Measurements from ENCODE around the gene GCFC2. TPM values are rescaled to one million over a fixed set of nuclear protein-coding genes. Genes with fewer than 3 reads are reported as not detected.

The GCFC2 gene
- polyA plus RNA-seq, 1 experiment = 6.9 TPM

GRCh38 chr2:75736276-75736675 lies 25.6 kb upstream of the GCFC2 start:
- ChIA-PET POLR2A (no interaction called here), CTCF (no interaction called here)
- DNase-seq (ENCODE audit: low read depth) = no peak
- Histone ChIP-seq H3K27me3 (ENCODE audit: control insufficient read depth, insufficient read depth, low read length) (no peaks in the 10 kb centered on the region), H3K36me3 (ENCODE audit: control insufficient read depth, insufficient read depth, low read length) (no peaks in the 10 kb centered on the region), H3K4me3 (ENCODE audit: low read depth, low read length) (no peak overlapping the region)
- no peak for TF ChIP-seq CTCF (IDR thresholded peaks at IDR 0.05; ENCODE audit: insufficient read depth, low read depth, low read length)

- TF ChIP-seq CTCF (IDR thresholded peaks at IDR 0.05; ENCODE audit: insufficient read depth, low read depth, low read length) = peak; percentile 23
- peaks cover 4% of the 10 kb centered on the region; the same call in 1 of the 2 replicates for H3K27me3 ChIP-seq (ENCODE audit: control insufficient read depth, insufficient read depth, low read length)
- POLR2A ChIA-PET = no interaction called here
- no peak for DNase-seq (ENCODE audit: low read depth)
- CTCF ChIA-PET = interaction anchor here (1.0 kb wide), 1 partner anchor 8 kb away, joined by 3 read pairs; no protein-coding TSS in a partner anchor
- no peak overlapping the region for H3K4me3 ChIP-seq (ENCODE audit: low read depth, low read length)
- H3K36me3 ChIP-seq (ENCODE audit: control insufficient read depth, insufficient read depth, low read length) = no peaks in the 10 kb centered on the region
These were observed 19.1 kb upstream of the GCFC2 start for GRCh38 chr2:75729861-75730260.

GRCh38 chr2:75728614-75729419 lies 18.1 kb upstream of the GCFC2 start:
- DNase-seq (ENCODE audit: low read depth) = no peak
- H3K36me3 ChIP-seq (ENCODE audit: control insufficient read depth, insufficient read depth, low read length) = no peaks in the 10 kb centered on the region
- POLR2A ChIA-PET = no interaction called here

GRCh38 chr2:75722687-75723086 lies 12.0 kb upstream of the GCFC2 start:
- POLR2A ChIA-PET = no interaction called here
- H3K4me3 ChIP-seq (ENCODE audit: low read depth, low read length) = no peak overlapping the region
- DNase-seq (ENCODE audit: low read depth) = no peak
- H3K27me3 ChIP-seq (ENCODE audit: control insufficient read depth, insufficient read depth, low read length) = peaks cover 6% of the 10 kb centered on the region
- H3K36me3 ChIP-seq (ENCODE audit: control insufficient read depth, insufficient read depth, low read length) = no peaks in the 10 kb centered on the region
- CTCF ChIA-PET = interaction anchor here (1.3 kb wide), 1 partner anchor 8 kb away, joined by 3 read pairs; no protein-coding TSS in a partner anchor
- no peak for TF ChIP-seq CTCF (IDR thresholded peaks at IDR 0.05; ENCODE audit: insufficient read depth, low read depth, low read length)

More at GRCh38 chr2:75728614-75729419, 18.1 kb upstream of the GCFC2 start:
- CTCF ChIA-PET = no interaction called here
- no peak overlapping the region for H3K4me3 ChIP-seq (ENCODE audit: low read depth, low read length)
- H3K27me3 ChIP-seq (ENCODE audit: control insufficient read depth, insufficient read depth, low read length) = peaks cover 4% of the 10 kb centered on the region; the same call in 1 of the 2 replicates
- no peak for TF ChIP-seq CTCF (IDR thresholded peaks at IDR 0.05; ENCODE audit: insufficient read depth, low read depth, low read length)

GRCh38 chr2:75720525-75720924 lies 9.8 kb upstream of the GCFC2 start:
- no peak for TF ChIP-seq CTCF (IDR thresholded peaks at IDR 0.05; ENCODE audit: insufficient read depth, low read depth, low read length)
- ChIA-PET POLR2A (no interaction called here), CTCF (no interaction called here)
- H3K4me3 ChIP-seq (ENCODE audit: low read depth, low read length) = no peak overlapping the region
- DNase-seq (ENCODE audit: low read depth) = no peak
- H3K27me3 ChIP-seq (ENCODE audit: control insufficient read depth, insufficient read depth, low read length) = peaks cover 2% of the 10 kb centered on the region
- H3K36me3 ChIP-seq (ENCODE audit: control insufficient read depth, insufficient read depth, low read length) = no peaks in the 10 kb centered on the region
